ENCODE measurements around the gene SKIC2. TPM values are rescaled to one million over a fixed set of nuclear protein-coding genes. Genes with fewer than 3 reads are reported as not detected.

Gene SKIC2
- 21.3 to 24.7 TPM (median 23.3 TPM) in 5 replicates for total RNA-seq (2022; extraction: Qiagen RNA extraction)

GRCh38 chr6:31958741-31959739 lies at the start of gene SKIC2, which contains the start of gene NELFE:
TSS of gene SKIC2 (plus strand) at chr6:31959175. CDS start at chr6:31959193, 18 bp downstream.
TSS of gene NELFE (minus strand) at chr6:31958971. CDS start at chr6:31958446, 525 bp downstream.

GRCh38 chr6:31927242-31927862 lies 31.6 kb upstream of the SKIC2 start, which contains the start of gene C2:
TSS of gene C2 (plus strand) at chr6:31927717. CDS start at chr6:31927753, 36 bp downstream.

GRCh38 chr6:31945507-31946369 lies 13.2 kb upstream of the SKIC2 start, which contains the start of gene CFB:
TSS of gene CFB (plus strand) at chr6:31946095. CDS start at chr6:31946222, 127 bp downstream.

GRCh38 chr6:31971993-31972708 lies 13.2 kb downstream of the SKIC2 start, which contains the start of gene DXO:
TSS of gene DXO (minus strand) at chr6:31972138. CDS start at chr6:31971675, 463 bp downstream.

GRCh38 chr6:31981744-31982143 lies 22.8 kb downstream of the SKIC2 start, which contains the start of gene C4A:
TSS of gene C4A (plus strand) at chr6:31982057. CDS start at chr6:31982108, 51 bp downstream.

GRCh38 chr6:32014547-32014946 lies 55.6 kb downstream of the SKIC2 start, which contains the start of gene C4B:
TSS of gene C4B (plus strand) at chr6:32014795. CDS start at chr6:32014846, 51 bp downstream.

Other genes with a start within 250 kb of the SKIC2 start
- not detected in 5 replicates for gene LY6G6D, start 243.8 kb upstream of the SKIC2 start, total RNA-seq (2022; extraction: Qiagen RNA extraction)
- 0.13 to 0.18 TPM in 2 of 5 replicates, not detected in the others for gene LY6G6C, start 237.4 kb upstream of the SKIC2 start, total RNA-seq (2022; extraction: Qiagen RNA extraction)
- gene MPIG6B, start 235.8 kb upstream of the SKIC2 start, total RNA-seq (2022; extraction: Qiagen RNA extraction) = not detected in 5 replicates
- 25.9 to 32.1 TPM (median 29.2 TPM) in 5 replicates for gene DDAH2, start 229.9 kb upstream of the SKIC2 start, total RNA-seq (2022; extraction: Qiagen RNA extraction)
- 475 to 491 TPM (median 481 TPM) in 5 replicates for gene CLIC1, start 222.6 kb upstream of the SKIC2 start, total RNA-seq (2022; extraction: Qiagen RNA extraction)
- gene MSH5, start 219.2 kb upstream of the SKIC2 start, total RNA-seq (2022; extraction: Qiagen RNA extraction) = 10.7 to 15.7 TPM (median 13.4 TPM) in 5 replicates
- gene SAPCD1, start 196.5 kb upstream of the SKIC2 start, total RNA-seq (2022; extraction: Qiagen RNA extraction) = 2.6 to 4.9 TPM (median 3.2 TPM) in 5 replicates
- 1.1 to 1.7 TPM (median 1.5 TPM) in 5 replicates for gene VWA7, start 181.8 kb upstream of the SKIC2 start, total RNA-seq (2022; extraction: Qiagen RNA extraction)
- 52.1 to 61.7 TPM (median 54.3 TPM) in 5 replicates for gene VARS1, start 163.4 kb upstream of the SKIC2 start, total RNA-seq (2022; extraction: Qiagen RNA extraction)
- gene LSM2, start 152.2 kb upstream of the SKIC2 start, total RNA-seq (2022; extraction: Qiagen RNA extraction) = 42.7 to 66.2 TPM (median 59.0 TPM) in 5 replicates
- gene HSPA1L, start 143.9 kb upstream of the SKIC2 start, total RNA-seq (2022; extraction: Qiagen RNA extraction) = 1.2 to 2.0 TPM (median 1.6 TPM) in 5 replicates
- gene HSPA1A, start 143.6 kb upstream of the SKIC2 start, total RNA-seq (2022; extraction: Qiagen RNA extraction) = 162 to 234 TPM (median 205 TPM) in 5 replicates
- gene HSPA1B, start 131.4 kb upstream of the SKIC2 start, total RNA-seq (2022; extraction: Qiagen RNA extraction) = 110 to 176 TPM (median 161 TPM) in 5 replicates
- gene NEU1, start 96.4 kb upstream of the SKIC2 start, total RNA-seq (2022; extraction: Qiagen RNA extraction) = 25.7 to 32.9 TPM (median 26.4 TPM) in 5 replicates
- 0.03 to 0.14 TPM (median 0.06 TPM) in 4 of 5 replicates, not detected in the other for gene SLC44A4, start 80.2 kb upstream of the SKIC2 start, total RNA-seq (2022; extraction: Qiagen RNA extraction)
- gene EHMT2, start 61.5 kb upstream of the SKIC2 start, total RNA-seq (2022; extraction: Qiagen RNA extraction) = 25.1 to 29.7 TPM (median 26.0 TPM) in 5 replicates
- 3.3 to 4.2 TPM (median 3.9 TPM) in 5 replicates for gene ZBTB12, start 57.1 kb upstream of the SKIC2 start, total RNA-seq (2022; extraction: Qiagen RNA extraction)
- 0.17 to 0.46 TPM (median 0.38 TPM) in 5 replicates for gene C2, start 31.5 kb upstream of the SKIC2 start, total RNA-seq (2022; extraction: Qiagen RNA extraction)
- 1.7 to 2.3 TPM (median 1.9 TPM) in 5 replicates for gene CFB, start 13.1 kb upstream of the SKIC2 start, total RNA-seq (2022; extraction: Qiagen RNA extraction)
- 73.7 to 87.1 TPM (median 76.9 TPM) in 5 replicates for gene NELFE, start 204 bp upstream of the SKIC2 start, total RNA-seq (2022; extraction: Qiagen RNA extraction)
- 10.4 to 12.4 TPM (median 11.6 TPM) in 5 replicates for gene DXO, start 13.0 kb downstream of the SKIC2 start, total RNA-seq (2022; extraction: Qiagen RNA extraction)
- gene C4A, start 22.9 kb downstream of the SKIC2 start, total RNA-seq (2022; extraction: Qiagen RNA extraction) = 0.79 to 1.5 TPM (median 0.85 TPM) in 5 replicates
- 0.35 to 0.93 TPM (median 0.67 TPM) in 5 replicates for gene C4B, start 55.6 kb downstream of the SKIC2 start, total RNA-seq (2022; extraction: Qiagen RNA extraction)
- gene CYP21A2, start 79.2 kb downstream of the SKIC2 start, total RNA-seq (2022; extraction: Qiagen RNA extraction) = not detected in 5 replicates
- gene TNXB, start 150.2 kb downstream of the SKIC2 start, total RNA-seq (2022; extraction: Qiagen RNA extraction) = 0.32 to 0.66 TPM (median 0.52 TPM) in 5 replicates
- gene ATF6B, start 169.1 kb downstream of the SKIC2 start, total RNA-seq (2022; extraction: Qiagen RNA extraction) = 31.1 to 34.2 TPM (median 32.9 TPM) in 5 replicates
- gene FKBPL, start 171.1 kb downstream of the SKIC2 start, total RNA-seq (2022; extraction: Qiagen RNA extraction) = 6.2 to 7.1 TPM (median 6.7 TPM) in 5 replicates
- 0.56 to 1.0 TPM (median 0.63 TPM) in 5 replicates for gene PRRT1, start 192.8 kb downstream of the SKIC2 start, total RNA-seq (2022; extraction: Qiagen RNA extraction)
- gene PPT2, start 195.0 kb downstream of the SKIC2 start, total RNA-seq (2022; extraction: Qiagen RNA extraction) = 6.9 to 8.9 TPM (median 8.3 TPM) in 5 replicates
- gene EGFL8, start 205.4 kb downstream of the SKIC2 start, total RNA-seq (2022; extraction: Qiagen RNA extraction) = 0.69 to 2.5 TPM (median 1.8 TPM) in 5 replicates
- 38.0 to 40.4 TPM (median 39.4 TPM) in 5 replicates for gene AGPAT1, start 216.9 kb downstream of the SKIC2 start, total RNA-seq (2022; extraction: Qiagen RNA extraction)
- 34.1 to 48.8 TPM (median 44.7 TPM) in 5 replicates for gene RNF5, start 219.2 kb downstream of the SKIC2 start, total RNA-seq (2022; extraction: Qiagen RNA extraction)
- gene AGER, start 225.1 kb downstream of the SKIC2 start, total RNA-seq (2022; extraction: Qiagen RNA extraction) = 1.2 to 2.3 TPM (median 1.6 TPM) in 5 replicates
- gene PBX2, start 231.0 kb downstream of the SKIC2 start, total RNA-seq (2022; extraction: Qiagen RNA extraction) = 13.5 to 17.2 TPM (median 15.7 TPM) in 5 replicates
- 0.23 to 0.47 TPM (median 0.45 TPM) in 5 replicates for gene GPSM3, start 233.5 kb downstream of the SKIC2 start, total RNA-seq (2022; extraction: Qiagen RNA extraction)